Right ventricle myocardium superior (tissue), 1 donor: Measurements from ENCODE around the gene RTL9. TPM values are rescaled to one million over a fixed set of nuclear protein-coding genes. Genes with fewer than 3 reads are reported as not detected.
"Not testable (repeated sequence)": the region's sequence is repeated elsewhere in the genome, so short reads cannot be mapped to it uniquely, and the experiment has no call there.

Source experiments
- ATAC-seq: fragments of 200-7000 bp; cut with Tn5 transposase; one replicate; pipeline ENCODE4 v1.9.1; 2020; ENCODE audit warnings: mild to moderate bottlenecking; ENCODE audit not compliant: poor library complexity
- DNase-seq: peaks from one replicate; pipeline ENCODE4 v3.0.0-alpha.2; 2020
- intact Hi-C: fragments of 100-400 bp; cut with DNase I; formaldehyde crosslinking; loops from one replicate; pipeline ENCODE4 v1.11.2; 2022
- total RNA-seq: library from RNA; stranded (reverse); fragmentation: NEBNext Ultra II Directional; extraction: Animal tissue kit (Norgen Biotek cat#: 25700); gene quantifications from one replicate; pipeline ENCODE4 v1.2.1, GENCODE V29; 2021
- donor health status: DM: no; HTN: yes; CAD: no; lungs with severe emphysema.

Gene RTL9
- total RNA-seq, 1 donor from 2014 or later = 0.35 TPM

GRCh38 chrX:110333458-110333857 lies 25.2 kb upstream of the RTL9 start:
- DNase-seq, ATAC-seq, intact Hi-C loops: not testable (repeated sequence)

- intact Hi-C loops = no loop called here
- no peak for ATAC-seq
- no peak for DNase-seq
These were observed 19.7 kb upstream of the RTL9 start for GRCh38 chrX:110338935-110339334.

GRCh38 chrX:110341189-110342035 lies 17.2 kb upstream of the RTL9 start:
- no peak for ATAC-seq
- DNase-seq = no peak
- intact Hi-C loops = no loop called here

- DNase-seq = peak; percentile 31
These were observed 12.0 kb upstream of the RTL9 start for GRCh38 chrX:110346681-110347080.

GRCh38 chrX:110359273-110359672 lies 625 bp downstream of the RTL9 start:
- intact Hi-C loops = no loop called here
- ATAC-seq = no peak
- DNase-seq = no peak

More at GRCh38 chrX:110346681-110347080, 12.0 kb upstream of the RTL9 start:
- intact Hi-C loops = no loop called here
- no peak for ATAC-seq

GRCh38 chrX:110363244-110363643 lies 4.6 kb downstream of the RTL9 start:
- ATAC-seq (no peak), DNase-seq (no peak)
- intact Hi-C loops = no loop called here

GRCh38 chrX:110373310-110373709 lies 14.7 kb downstream of the RTL9 start:
- no peak for DNase-seq
- intact Hi-C loops = no loop called here
- ATAC-seq = no peak

- no peak for DNase-seq
- ATAC-seq = no peak
- intact Hi-C loops = no loop called here
These were observed 15.9 kb downstream of the RTL9 start for GRCh38 chrX:110374559-110374958.

- ATAC-seq (no peak), DNase-seq (no peak)
- intact Hi-C loops = no loop called here
These were observed 22.6 kb downstream of the RTL9 start for GRCh38 chrX:110381216-110381615.

- DNase-seq (no peak), ATAC-seq (no peak)
- intact Hi-C loops = no loop called here
These were observed 24.8 kb downstream of the RTL9 start for GRCh38 chrX:110383414-110383813.

GRCh38 chrX:110384490-110384889 lies 25.8 kb downstream of the RTL9 start:
- intact Hi-C loops = no loop called here
- no peak for ATAC-seq

GRCh38 chrX:110389570-110389969 lies 30.9 kb downstream of the RTL9 start:
- intact Hi-C loops = no loop called here
- ATAC-seq = no peak

More at GRCh38 chrX:110384490-110384889, 25.8 kb downstream of the RTL9 start:
- DNase-seq = no peak

GRCh38 chrX:110391086-110391485 lies 32.4 kb downstream of the RTL9 start:
- intact Hi-C loops = no loop called here
- no peak for DNase-seq
- no peak for ATAC-seq

More at GRCh38 chrX:110389570-110389969, 30.9 kb downstream of the RTL9 start:
- no peak for DNase-seq

- DNase-seq = no peak
- intact Hi-C loops = no loop called here
- no peak for ATAC-seq
These were observed 36.0 kb downstream of the RTL9 start for GRCh38 chrX:110394651-110395050.

- intact Hi-C loops = no loop called here
- no peak for ATAC-seq
These were observed 37.2 kb downstream of the RTL9 start for GRCh38 chrX:110395877-110396276.

GRCh38 chrX:110396735-110397134 lies 38.1 kb downstream of the RTL9 start:
- ATAC-seq = no peak
- intact Hi-C loops = no loop called here

More at GRCh38 chrX:110395877-110396276, 37.2 kb downstream of the RTL9 start:
- DNase-seq = no peak

GRCh38 chrX:110397339-110397738 lies 38.7 kb downstream of the RTL9 start:
- no peak for DNase-seq
- ATAC-seq = no peak
- intact Hi-C loops = no loop called here

More at GRCh38 chrX:110396735-110397134, 38.1 kb downstream of the RTL9 start:
- no peak for DNase-seq

GRCh38 chrX:110397904-110398303 lies 39.3 kb downstream of the RTL9 start:
- intact Hi-C loops = no loop called here
- no peak for DNase-seq
- ATAC-seq = no peak

GRCh38 chrX:110399497-110399896 lies 40.8 kb downstream of the RTL9 start:
- intact Hi-C loops = no loop called here
- no peak for ATAC-seq
- DNase-seq = no peak

GRCh38 chrX:110399966-110400365 lies 41.3 kb downstream of the RTL9 start:
- DNase-seq = no peak
- ATAC-seq = no peak
- intact Hi-C loops = no loop called here
